ENCODE data around the gene PELI2. TPM values are rescaled to one million over a fixed set of nuclear protein-coding genes. Genes with fewer than 3 reads are reported as not detected.

PELI2 gene
- total RNA-seq, 1 donor from 2014 or later: 8.9 TPM

DNA sequence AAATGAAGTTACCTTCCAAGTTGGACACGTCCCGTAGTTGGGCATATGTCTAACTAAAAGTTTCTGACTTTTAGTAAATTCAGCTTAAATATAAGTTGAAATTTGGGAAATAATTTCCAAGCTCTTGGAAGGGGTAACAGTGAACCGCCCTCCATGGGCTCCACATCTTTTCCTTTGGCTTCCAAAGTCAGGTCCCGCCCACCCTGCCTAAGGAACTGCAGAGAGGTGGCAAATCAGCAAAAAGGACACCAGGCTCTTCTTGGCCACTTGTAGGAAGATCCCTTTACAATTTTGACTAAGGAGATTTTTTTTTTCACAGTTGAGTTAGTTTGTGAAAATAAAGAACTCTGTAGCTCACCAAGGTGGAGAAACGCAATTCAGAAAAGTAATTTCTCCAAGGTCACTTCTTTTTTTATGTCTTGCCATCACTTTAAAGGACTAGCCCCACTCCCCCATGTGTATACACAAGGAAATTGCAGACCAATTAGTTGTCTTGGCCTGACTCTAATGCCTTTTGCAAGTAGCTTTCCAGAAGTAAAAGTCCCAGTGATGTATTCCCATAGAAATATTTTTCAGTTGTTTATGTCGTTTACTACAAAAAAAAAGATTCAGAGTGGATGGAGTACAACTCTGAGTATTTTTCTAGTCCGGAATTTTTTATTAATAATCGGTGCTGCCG lies 181.2 kb downstream of the PELI2 start:
- peak; percentile 25 for DNase-seq (ENCODE audit: low read depth)

DNA sequence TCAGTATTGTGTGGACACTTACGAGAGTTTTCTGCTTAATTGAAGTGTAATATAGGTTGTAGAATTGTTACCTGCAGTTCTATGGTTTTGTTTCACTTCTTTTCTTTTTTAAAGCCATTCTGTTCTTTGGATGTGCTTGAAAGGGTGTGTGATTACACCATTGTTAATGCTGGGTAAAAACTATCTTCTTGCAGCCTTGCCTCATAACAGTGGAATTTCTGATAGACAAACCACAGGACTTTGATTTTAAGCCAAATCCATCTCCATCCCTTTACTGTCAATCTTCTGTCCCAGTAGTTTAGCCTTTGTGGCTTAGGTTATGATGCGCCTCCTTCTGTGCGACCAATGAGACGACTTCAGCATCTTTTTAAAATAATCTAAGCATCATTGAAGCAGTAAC lies 182.3 kb downstream of the PELI2 start:
- DNase-seq (ENCODE audit: low read depth): peak; percentile 74

DNA sequence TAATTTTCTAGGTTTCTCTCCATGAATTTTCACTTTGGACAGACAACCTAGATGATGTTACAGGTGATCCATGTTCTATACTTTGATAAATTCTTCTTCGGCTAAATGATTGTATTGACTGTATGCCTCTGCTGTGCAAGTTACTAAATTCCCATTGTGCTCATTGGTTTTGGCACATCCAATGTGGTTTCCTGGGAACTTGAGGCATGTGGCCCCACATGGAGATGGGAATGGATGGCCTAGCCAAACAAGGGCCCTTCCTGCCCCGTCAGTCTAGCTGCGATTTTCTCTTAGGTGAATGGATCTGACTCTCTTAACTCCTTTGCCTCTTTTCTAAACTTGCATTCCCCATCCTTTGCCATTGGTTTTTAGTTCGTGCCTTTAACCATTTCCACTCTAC lies 186.2 kb downstream of the PELI2 start:
- DNase-seq (ENCODE audit: low read depth): peak; percentile 26

DNA sequence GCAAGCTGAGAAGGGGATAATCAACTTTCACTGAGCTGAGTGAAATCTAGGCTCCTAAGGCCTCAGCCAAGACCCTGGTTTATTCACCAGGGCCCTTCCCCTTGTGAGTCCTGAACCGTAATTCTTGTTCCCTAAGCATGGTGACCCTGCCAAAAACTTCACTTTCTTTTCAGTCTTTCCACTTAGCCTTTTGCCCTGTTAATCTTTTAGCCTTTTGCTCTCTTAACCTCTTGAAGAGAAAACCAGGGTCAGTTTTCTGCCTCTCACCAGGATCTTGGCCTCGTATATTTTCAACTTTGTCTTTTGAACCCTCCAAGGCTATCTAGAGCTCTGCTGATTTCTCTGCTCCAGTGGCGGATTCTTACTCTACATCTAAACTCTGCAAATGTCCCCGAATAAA lies 191.0 kb downstream of the PELI2 start:
- no peak for DNase-seq (ENCODE audit: low read depth)

DNA sequence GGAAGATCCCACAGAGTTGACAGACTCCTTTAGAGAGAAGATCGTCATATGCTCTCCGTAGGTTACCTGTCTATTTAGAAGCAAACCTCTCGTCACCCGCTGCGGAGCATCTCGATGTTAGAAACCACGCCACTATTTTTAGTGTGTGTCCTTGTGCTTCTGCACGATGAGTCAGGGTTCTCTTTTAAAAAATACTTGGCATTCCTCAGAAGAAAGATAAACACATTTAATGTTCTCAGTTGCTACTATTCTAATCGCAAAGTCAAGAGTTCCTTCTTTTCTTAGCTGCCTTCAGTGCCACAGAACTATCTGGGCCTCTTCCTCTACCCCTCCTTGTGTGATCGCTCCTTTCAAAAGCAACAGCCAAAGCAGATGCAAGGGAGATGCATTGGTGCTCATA lies 192.4 kb downstream of the PELI2 start:
- DNase-seq (ENCODE audit: low read depth): no peak

DNA sequence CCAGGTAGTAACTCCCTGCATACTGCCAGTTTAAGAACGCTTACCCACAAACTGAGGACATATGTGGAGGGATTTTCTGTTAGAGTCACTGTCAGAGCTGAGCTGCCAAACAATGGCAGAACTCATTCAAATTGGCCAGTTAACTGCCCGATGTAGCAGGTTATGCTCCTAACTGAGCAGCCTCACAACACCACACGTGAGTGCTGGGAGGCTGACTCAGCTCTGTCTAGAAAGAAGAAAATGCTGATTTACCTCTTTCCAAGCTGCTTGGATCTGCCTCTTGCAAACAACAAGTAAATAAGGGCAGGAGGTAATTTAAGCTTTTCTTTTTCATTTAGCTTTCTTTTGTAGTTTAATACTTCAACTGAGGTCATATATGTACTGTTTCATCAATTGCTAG lies 195.6 kb downstream of the PELI2 start:
- no peak for DNase-seq (ENCODE audit: low read depth)

DNA sequence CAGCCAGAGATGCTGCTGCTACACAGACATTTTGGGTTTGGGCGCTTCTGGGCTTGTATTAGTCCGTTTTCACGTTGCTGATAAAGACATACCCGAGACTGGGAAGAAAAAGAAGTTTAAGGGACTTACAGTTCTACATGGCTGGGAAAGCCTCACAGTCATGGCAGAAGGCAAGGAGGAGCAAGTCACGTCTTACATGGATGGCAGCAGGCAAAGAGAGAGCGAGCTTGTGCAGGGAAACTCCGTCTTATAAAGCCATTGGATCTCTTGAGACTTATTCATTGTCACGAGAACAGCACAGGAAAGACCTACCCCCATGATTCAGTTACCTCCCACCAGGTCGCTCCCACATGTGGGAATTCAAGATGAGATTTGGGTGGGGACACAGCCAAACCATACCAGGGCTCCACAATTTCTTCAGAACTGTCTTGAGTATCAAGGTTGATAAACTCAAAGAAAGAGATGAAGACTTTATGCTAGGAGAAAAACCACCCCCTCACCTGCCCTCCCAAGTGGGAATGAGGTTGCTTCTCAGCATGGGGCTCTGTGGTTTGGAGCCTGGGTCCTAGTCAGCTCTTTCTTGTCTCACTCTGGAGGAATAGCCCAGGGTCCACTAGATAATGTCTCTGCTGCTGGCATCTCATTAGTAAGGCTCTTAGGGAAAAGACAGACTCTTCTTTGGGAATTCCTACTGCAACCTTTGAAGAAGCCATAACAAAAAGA lies 200.3 kb downstream of the PELI2 start:
- no peak for DNase-seq (ENCODE audit: low read depth)

DNA sequence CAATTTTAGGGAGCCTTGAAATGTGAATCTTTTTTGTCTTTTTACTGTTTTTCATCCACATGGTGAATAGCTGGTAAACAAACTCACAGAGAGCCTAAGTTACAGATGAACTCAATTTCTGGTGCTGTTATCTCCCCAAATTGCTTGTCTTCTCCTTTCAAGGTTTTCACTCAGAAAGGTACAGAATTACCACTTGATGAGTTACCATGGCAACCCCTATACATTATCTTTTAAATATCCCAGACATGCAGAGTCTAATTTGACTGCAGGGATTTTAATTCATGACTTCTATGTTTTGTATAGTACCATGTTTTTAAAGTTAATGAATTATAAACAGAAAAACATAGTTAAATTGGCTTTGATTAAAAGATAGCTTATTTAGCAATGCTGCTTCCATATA lies 203.7 kb downstream of the PELI2 start:
- DNase-seq (ENCODE audit: low read depth): no peak

DNA sequence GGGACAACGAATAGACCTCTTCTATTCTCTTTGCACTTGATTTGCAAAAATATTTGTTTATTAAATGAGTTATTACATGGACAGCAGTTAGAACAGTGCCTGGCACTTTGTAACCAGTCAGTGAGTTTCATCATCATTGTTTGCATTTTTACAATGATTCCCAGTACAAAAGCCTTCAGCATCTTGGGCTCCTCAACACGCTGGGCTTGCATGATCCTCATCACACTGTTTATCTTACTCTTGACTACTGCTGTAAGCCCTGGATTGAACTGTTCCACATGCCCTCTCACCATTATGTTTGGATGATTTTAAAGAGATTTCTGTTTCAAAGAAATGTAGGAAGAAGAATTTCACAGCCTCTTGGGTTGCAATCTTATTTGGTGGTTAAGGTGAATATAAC lies 204.3 kb downstream of the PELI2 start:
- no peak for DNase-seq (ENCODE audit: low read depth)

DNA sequence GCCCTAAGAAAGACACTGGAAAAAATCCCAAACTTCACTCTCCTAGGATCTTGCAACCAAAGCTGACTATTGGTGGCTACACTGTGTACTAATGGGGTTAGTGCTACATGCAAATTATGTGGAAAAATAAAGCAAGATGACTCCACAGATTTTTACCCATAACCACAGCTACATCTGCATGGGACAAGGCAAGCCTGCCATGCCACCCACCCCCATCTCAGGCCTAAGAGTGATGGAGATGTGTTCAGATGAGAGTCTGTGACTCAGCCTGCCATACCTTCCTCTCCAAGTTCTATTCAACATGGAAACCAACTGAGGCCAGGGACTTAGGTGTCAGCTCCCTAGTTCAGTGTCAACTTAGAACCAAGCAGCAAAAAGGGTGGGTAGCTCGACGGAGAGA lies 206.2 kb downstream of the PELI2 start:
- no peak for DNase-seq (ENCODE audit: low read depth)

DNA sequence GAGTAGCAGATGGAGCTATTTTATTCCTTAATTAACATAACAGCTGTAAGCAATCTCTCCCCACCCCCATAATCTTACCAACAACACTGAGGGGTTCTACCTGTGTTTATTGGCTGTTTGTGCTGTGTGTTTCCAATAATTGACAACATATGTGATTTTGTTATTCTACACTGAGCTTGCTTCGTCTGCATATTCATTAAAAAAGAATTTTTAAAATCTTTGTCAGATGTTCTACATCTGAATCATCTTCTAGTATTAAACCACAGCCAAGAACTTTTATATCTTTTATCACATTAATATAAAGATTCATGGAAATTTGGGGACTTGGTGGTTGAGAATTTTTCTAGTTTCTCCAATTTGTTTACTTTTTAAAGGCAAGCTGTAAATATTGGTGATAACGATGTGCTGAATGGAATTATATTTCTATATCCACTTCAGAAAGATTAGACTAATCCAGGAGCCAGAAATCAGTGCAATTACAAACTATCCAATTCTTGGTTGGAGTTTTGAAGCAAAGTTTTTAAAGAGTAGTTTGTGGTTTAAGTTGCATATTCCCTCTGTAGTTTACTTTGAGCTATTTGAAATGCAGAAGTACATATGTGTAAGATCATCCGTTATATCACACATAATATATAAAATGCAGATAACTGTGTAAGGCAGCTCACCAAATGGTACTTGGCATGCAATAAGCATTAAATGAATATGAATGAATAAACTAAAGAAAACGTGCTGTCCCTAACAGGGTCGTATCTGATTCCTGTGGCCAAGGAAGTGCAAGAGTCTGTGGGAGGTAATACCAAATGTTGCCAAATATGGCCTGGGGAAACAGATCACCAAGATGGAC lies 206.9 kb downstream of the PELI2 start:
- no peak for DNase-seq (ENCODE audit: low read depth)

DNA sequence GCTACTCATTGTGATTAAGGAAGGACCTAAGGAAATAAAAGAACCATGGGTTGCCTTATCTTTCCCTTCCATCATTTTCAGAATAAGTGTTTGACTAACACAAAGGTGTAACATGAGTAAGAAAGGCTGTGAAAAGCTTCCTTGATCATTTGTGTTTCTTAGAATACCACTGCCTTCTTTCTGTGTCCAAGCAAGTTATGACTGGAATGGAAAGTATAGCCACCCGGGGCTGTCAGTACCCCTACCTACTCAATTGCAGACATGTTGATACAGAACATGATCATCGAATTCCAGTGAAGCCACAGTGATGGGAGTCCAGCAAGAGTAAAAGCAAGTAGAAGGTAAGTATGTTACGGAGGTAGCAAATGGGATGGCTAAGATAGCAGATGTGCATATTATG lies 209.8 kb downstream of the PELI2 start:
- no peak for DNase-seq (ENCODE audit: low read depth)

DNA sequence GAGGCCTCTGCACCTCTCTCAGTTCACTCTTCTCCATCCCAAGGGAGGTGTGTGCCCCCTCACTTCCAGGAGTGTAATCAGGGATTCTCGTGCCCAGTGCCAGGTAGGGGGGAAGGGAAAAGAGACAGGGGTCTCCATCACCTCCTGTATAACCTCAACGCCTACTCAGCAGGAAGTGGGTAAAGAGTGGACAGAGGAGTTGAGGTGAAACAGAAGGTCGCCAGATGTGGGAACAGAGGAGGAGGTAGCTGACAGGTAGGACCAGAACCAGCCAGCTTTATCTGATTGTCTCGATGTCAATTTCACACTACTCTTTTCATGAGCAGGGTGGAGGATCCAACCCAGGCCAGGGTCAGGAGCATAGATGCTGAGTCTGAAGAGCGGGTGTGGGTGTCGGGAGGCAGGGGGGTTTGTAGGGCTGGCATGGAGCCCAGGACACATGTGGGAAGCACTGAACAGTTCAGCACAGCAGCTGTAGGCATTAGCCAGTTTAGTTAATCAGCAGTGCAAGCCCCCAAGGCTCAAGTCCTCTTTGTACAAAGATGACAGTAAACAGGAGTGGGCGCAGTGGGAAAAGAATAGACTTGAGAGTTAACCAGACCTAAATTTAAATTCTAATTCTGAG lies 213.5 kb downstream of the PELI2 start:
- DNase-seq (ENCODE audit: low read depth): no peak

DNA sequence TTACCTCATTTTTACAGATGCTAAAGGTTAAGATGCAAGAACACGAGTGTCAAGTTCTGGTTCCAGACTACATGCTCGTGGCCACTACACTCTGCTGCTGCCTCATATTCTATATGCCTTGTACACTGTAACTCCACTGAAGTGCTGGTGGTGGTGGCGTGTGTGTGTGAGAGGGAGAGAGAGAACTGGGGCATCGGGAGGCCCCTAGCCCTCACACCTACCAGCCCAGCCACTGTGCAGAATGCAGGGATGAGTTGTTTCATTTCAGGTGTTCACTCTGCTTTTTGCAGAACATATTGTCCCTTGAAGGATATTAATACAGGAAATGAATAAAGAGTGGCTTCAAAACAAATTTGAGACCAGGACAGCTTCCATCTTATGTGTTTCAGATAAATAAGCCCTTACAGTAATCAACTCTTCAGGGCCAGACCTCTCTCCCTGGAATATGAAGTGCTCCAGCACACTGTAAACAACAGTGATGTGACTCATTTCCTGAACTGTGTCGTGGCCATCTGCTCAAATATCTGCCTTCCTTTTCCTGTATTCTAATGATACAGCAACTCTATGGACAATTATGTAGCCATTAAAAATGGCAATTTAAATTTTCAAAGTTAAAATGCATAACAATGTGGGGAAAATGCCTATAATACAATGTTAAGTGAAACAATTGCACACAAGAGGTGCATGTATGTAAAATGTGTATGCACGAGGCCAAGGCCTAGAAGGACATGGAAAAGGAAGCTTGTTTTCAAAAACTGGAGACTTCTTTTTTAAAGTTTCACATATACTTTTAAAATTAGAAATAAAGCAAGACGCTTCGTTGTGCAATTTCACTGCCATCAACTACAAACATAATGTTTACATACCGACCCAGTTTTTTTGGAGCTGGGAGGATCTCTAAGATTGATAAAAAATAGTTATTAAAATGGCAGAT lies 215.4 kb downstream of the PELI2 start:
- peak; percentile 73 for DNase-seq (ENCODE audit: low read depth)

DNA sequence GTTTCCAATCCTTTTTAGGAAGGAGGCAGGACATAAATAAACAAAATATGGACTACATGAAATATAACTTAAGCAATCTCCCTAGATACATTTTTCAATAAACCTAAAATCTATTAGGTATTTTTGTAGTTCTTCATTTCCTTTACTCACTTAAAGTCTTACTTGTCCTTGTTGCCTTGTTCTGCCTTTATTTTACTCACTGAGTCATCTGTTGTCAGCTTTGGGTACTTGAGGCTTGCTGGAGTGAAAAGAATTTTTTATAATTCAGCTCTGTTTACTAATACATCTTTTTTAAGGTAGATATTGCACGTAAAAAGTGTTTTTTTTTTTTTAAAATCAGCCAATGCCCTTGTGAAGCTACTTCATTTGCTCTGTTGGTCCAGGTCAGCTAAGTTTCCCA lies 216.2 kb downstream of the PELI2 start:
- DNase-seq (ENCODE audit: low read depth): peak; percentile 50

DNA sequence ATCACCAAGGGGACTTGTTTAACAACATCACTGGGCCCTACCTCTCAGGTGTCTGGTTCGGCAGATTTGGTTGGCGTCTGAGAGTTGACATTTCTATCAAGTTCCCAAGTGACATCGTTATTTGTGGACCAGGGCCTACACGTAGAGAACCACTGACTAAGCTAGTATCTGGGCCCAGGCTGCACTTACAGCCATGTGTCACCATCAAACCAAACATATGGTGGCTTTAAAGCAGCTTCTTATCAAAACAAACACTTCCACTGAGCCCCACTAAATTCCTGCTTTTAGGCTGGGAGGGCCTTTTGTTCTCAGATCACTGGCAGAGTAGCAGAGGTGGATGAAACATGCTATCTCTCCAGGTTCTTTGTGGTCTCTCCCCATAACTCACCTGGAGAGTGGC lies 220.5 kb downstream of the PELI2 start:
- DNase-seq (ENCODE audit: low read depth): no peak

DNA sequence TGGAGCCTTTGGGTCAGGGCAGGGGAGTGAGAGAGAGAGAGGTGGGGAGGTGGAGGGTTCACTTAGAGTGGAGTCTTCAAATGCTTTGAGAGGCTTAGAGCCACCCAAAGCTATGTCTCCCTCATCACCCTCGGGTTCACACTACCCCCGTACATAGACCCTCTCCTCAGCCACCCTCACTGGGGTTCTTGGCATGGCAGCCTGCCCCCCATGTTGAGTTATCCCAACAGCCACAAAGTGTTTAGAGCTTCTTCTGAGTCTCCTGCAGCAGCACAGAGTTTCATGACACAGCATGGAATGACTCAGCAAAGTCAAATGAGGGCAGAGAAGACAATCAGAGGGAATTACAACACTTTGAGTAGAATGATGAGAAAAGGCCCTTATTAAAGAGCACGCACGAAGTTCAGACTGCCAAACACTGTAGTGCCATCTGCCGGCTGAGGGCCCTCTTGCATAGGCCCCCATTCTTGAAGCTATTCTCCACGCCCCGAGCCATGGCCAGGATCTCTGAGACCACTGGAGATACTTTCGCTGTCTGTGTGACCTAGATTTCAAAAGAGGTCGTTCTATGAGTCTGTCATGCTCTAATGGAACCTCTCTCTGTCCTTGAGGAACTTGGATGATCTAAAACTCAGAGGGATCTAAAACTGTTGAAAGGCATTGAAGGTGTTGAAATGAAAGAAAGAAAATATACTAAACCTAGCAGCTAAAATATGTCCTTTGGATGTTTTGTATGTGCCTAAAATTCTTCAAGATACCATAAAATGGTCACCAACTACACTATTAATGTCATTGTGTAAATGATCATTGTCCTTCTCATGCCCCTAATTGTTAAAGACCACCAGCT lies 221.9 kb downstream of the PELI2 start:
- peak; percentile 97 for DNase-seq (ENCODE audit: low read depth)

DNA sequence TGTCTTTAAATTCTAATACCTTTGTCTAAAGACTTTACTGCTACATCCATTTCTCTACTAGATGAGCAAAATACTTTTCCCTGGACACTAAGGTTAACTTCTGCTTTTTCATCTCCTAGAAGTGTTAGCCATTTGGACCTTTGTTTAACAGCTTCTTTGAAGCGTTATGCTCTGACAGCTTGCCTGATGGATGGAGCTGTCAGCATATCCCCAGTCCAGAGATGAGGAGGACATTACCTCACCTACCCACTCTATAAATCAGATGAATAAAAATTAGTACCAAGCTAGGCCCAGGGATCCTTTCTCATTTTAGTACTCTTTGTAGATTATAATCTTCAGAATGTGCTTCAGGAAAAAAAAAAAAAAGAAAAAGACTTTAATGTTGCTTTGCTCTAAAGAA lies 222.7 kb downstream of the PELI2 start:
- peak; percentile 33 for DNase-seq (ENCODE audit: low read depth)

DNA sequence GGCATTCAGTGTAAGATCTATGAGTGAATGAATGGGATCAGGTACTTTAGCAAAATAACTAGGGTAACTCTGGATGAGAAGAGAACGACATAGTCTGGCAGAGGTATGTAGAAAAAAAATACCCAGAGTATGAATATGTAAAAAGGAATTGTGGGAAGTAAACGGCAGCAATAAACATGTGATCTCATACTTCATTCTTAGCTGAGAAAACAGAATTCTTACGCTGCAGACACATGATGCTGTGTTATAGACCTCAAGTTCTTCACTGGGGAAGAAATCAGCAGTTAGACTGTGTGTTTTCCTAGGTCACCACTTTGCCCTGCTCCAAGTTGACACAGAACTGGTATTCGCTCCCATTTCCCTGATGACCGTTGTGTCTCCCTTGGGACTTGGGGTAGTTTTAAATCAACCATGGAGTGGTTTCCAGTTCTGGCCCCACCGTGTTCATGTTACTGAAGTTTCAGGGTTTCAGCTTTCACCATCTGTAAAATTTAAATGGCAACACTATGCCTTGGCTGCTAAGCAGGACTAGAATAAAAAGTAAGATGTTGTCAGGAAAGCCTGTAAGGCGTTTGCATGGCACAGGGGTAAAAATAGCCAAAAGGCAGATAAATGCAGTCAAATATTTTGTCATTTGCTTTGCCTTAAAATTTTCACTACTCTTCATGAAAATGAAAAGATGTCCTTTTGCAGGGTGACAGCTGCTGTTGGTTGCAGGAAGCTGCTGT lies 223.7 kb downstream of the PELI2 start:
- no peak for DNase-seq (ENCODE audit: low read depth)

All from renal cortical epithelial cell (primary cell).